ENCODE data around the gene GDI1.

The GDI1 gene

GRCh38 chrX:154457491-154458115, 20.6 kb downstream of the GDI1 start:
- Mint-ChIP-seq H3K4me3 (peak overlapping the region; percentile 90 to 95 (median 93)), H3K9me3 (peaks cover 25% of the 10 kb centered on the region), H3K27me3 (ENCODE audit: low read depth) (no peaks in the 10 kb centered on the region), H3K27ac (peak overlapping the region; percentile 94 to 99 (median 95)), H3K36me3 (ENCODE audit: low read depth) (peaks cover 26% of the 10 kb centered on the region), H3K4me1 (peaks cover 5% of the 10 kb centered on the region)
- TF ChIP-seq CTCF (IDR thresholded peaks at IDR 0.05; ENCODE audit: unreplicated experiment in 3 of 3): no peak

DNA sequence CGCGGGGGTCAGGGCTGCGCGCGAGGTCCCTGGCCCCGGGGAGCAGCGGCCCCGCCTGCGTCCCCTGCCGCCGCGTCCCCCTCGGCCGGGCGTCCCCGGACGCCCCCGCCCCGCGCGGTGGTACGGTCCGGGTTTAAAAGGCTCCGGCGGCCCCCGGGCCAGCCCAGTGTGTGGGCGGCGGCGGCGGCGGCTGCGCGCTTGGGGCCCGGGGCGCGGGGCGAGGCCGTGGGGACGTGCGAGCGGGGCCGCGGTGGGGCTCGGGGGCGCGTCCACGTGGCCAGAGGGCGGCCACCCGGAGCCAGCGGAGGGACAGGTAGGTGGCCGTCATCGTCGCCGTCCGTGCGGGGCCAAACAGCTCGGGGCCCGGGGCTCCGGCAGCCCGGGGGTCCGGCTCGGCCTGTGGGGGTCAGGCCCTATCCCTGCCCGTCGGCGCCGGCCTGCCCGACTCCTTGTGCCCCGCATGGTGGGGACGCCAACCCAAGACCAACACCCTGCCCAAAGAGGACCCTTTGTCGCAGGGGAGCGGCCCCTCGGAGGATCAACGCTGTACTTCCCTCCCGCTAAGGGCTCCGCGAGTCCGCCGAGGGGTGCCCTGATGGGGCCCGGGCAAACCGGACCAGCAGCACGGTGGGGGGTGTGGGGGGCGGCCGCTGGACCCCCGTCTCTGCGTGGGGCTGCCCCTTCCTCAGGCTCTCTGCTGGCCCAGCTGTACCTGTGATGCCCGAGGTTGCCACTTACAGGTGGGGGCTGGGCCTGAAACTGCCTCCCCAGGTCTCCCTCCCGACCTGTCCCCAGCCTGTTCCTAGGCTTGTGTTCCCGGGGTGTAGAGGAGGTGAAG, 21.4 kb downstream of the GDI1 start, which contains the start of gene PLXNA3:
Gene PLXNA3 (plus strand): TSS at position 166 of the 838 bp plus-strand sequence. CDS start 1,903 bp downstream, outside the sequence.
- H3K27ac Mint-ChIP-seq: peak within 1 kb of the TSS; percentile 94 to 99 (median 95)
- TF ChIP-seq CTCF (IDR thresholded peaks at IDR 0.05; ENCODE audit: unreplicated experiment in 3 of 3): no peak
- peaks cover 25% of the 10 kb centered on the region for H3K36me3 Mint-ChIP-seq (ENCODE audit: low read depth)
- H3K27me3 Mint-ChIP-seq (ENCODE audit: low read depth): no peaks in the 10 kb centered on the region
- H3K4me3 Mint-ChIP-seq: peak within 1 kb of the TSS; percentile 90 to 95 (median 93)
- H3K4me1 Mint-ChIP-seq: peaks cover 5% of the 10 kb centered on the region
- H3K9me3 Mint-ChIP-seq: peaks cover 25% of the 10 kb centered on the region

- peaks cover 23% of the 10 kb centered on the region for H3K36me3 Mint-ChIP-seq (ENCODE audit: low read depth)
- no peak for TF ChIP-seq CTCF (IDR thresholded peaks at IDR 0.05; ENCODE audit: unreplicated experiment in 3 of 3)
- H3K27me3 Mint-ChIP-seq (ENCODE audit: low read depth): no peaks in the 10 kb centered on the region
- H3K4me1 Mint-ChIP-seq: peaks cover 5% of the 10 kb centered on the region
- peak overlapping the region; percentile 56 to 84 (median 81) for H3K27ac Mint-ChIP-seq
- peaks cover 24% of the 10 kb centered on the region for H3K9me3 Mint-ChIP-seq
- H3K4me3 Mint-ChIP-seq: peak overlapping the region; percentile 86 to 95 (median 91)
Measured at GRCh38 chrX:154458954-154459778, 22.2 kb downstream of the GDI1 start.

GRCh38 chrX:154459832-154460231, 22.9 kb downstream of the GDI1 start:
- peak overlapping the region; percentile 86 to 95 (median 91) for H3K4me3 Mint-ChIP-seq
- peak overlapping the region in 1 of 3 experiments; percentile 54 for H3K27ac Mint-ChIP-seq
- no peaks in the 10 kb centered on the region for H3K27me3 Mint-ChIP-seq (ENCODE audit: low read depth)
- H3K36me3 Mint-ChIP-seq (ENCODE audit: low read depth): peaks cover 17% of the 10 kb centered on the region
- peaks cover 5% of the 10 kb centered on the region for H3K4me1 Mint-ChIP-seq
- TF ChIP-seq CTCF (IDR thresholded peaks at IDR 0.05; ENCODE audit: unreplicated experiment in 3 of 3): no peak
- peaks cover 17% of the 10 kb centered on the region for H3K9me3 Mint-ChIP-seq

GRCh38 chrX:154460326-154460725, 23.4 kb downstream of the GDI1 start:
- peaks cover 20% of the 10 kb centered on the region for H3K36me3 Mint-ChIP-seq (ENCODE audit: low read depth)
- peak overlapping the region in 1 of 3 experiments; percentile 54 for H3K27ac Mint-ChIP-seq
- H3K27me3 Mint-ChIP-seq (ENCODE audit: low read depth): no peaks in the 10 kb centered on the region
- peak overlapping the region; percentile 86 to 95 (median 91) for H3K4me3 Mint-ChIP-seq
- peaks cover 17% of the 10 kb centered on the region for H3K9me3 Mint-ChIP-seq
- TF ChIP-seq CTCF (IDR thresholded peaks at IDR 0.05; ENCODE audit: unreplicated experiment in 3 of 3): no peak
- H3K4me1 Mint-ChIP-seq: peaks cover 5% of the 10 kb centered on the region
